WTC11 (cell line): ENCODE results near the gene C20orf144. TPM values are rescaled to one million over a fixed set of nuclear protein-coding genes. Genes with fewer than 3 reads are reported as not detected.

Experiments used
- total RNA-seq: library from RNA; stranded (reverse); gene quantifications from 3 replicates; pipeline ENCODE4 v1.2.3, GENCODE V29; 2021

The C20orf144 gene
- total RNA-seq, 1 experiment from 2014 or later = 0.09 TPM

Other genes with a start within 250 kb of the C20orf144 start
- 5.3 to 6.3 TPM (median 6.2 TPM) in 3 replicates for gene SNTA1, start 218.6 kb upstream of the C20orf144 start, total RNA-seq
- gene CBFA2T2, start 172.2 kb upstream of the C20orf144 start, total RNA-seq = 22.1 to 23.8 TPM (median 23.5 TPM) in 3 replicates
- gene ACTL10, start 4.6 kb downstream of the C20orf144 start, total RNA-seq = 1.3 to 1.9 TPM (median 1.5 TPM) in 3 replicates
- gene NECAB3, start 12.1 kb downstream of the C20orf144 start, total RNA-seq = 29.3 to 38.0 TPM (median 29.7 TPM) in 3 replicates
- gene E2F1, start 24.1 kb downstream of the C20orf144 start, total RNA-seq = 34.2 to 44.2 TPM (median 34.5 TPM) in 3 replicates
- gene PXMP4, start 58.0 kb downstream of the C20orf144 start, total RNA-seq = 3.3 to 6.0 TPM (median 5.8 TPM) in 3 replicates
- 7.8 to 9.6 TPM (median 8.0 TPM) in 3 replicates for gene ZNF341, start 69.7 kb downstream of the C20orf144 start, total RNA-seq
- 65.4 to 72.5 TPM (median 66.1 TPM) in 3 replicates for gene CHMP4B, start 149.0 kb downstream of the C20orf144 start, total RNA-seq